ENCODE measurements around the gene REXO1.

REXO1 gene

GRCh38 chr19:1766800-1767352, 81.4 kb downstream of the REXO1 start:
- DNase-seq, result no peak

GRCh38 chr19:1765904-1766799, 82.1 kb downstream of the REXO1 start:
- no peak for DNase-seq
